Liver (tissue), 9 donors: Measurements from ENCODE around the gene CCDC167. TPM values are rescaled to one million over a fixed set of nuclear protein-coding genes. Genes with fewer than 3 reads are reported as not detected.

Experiments
- DNase-seq: peaks from one replicate; pipeline ENCODE4 v3.0.0-alpha.2; 2017; ENCODE audit warnings: low spot score
- H3K27ac ChIP-seq, 2 donors: one replicate each; pipeline ENCODE4 v1.7.0; 2013; ENCODE audit warnings: inconsistent platforms in 2 of 2, low read length in 2 of 2, control low read depth in 1 of 2, low read depth in 1 of 2, mild to moderate bottlenecking in 1 of 2
- H3K27me3 ChIP-seq, 4 donors: one replicate each; pipeline versions ENCODE4 v1.6.1 to v1.7.0; 2013; ENCODE audit warnings: low read length in 3 of 4, inconsistent platforms in 1 of 4, mild to moderate bottlenecking in 1 of 4, moderate library complexity in 1 of 4; ENCODE audit not compliant: control insufficient read depth in 4 of 4, insufficient read depth in 4 of 4
- H3K36me3 ChIP-seq, 4 donors: one replicate each; pipeline versions ENCODE4 v1.6.1 to v1.7.0; 2013; ENCODE audit warnings: low read length in 3 of 4, mild to moderate bottlenecking in 3 of 4, low read depth in 1 of 4, moderate library complexity in 1 of 4; ENCODE audit not compliant: control insufficient read depth in 4 of 4, insufficient read depth in 3 of 4
- H3K4me1 ChIP-seq, 4 donors: one replicate each; pipeline versions ENCODE4 v1.6.1 to v1.7.0; 2013; ENCODE audit warnings: low read length in 3 of 4, mild to moderate bottlenecking in 3 of 4, moderate library complexity in 1 of 4; ENCODE audit not compliant: control insufficient read depth in 4 of 4, insufficient read depth in 4 of 4
- H3K4me3 ChIP-seq, 3 donors: one replicate each; pipeline versions ENCODE4 v1.6.1 to v1.7.0; 2013; ENCODE audit warnings: low read length in 3 of 3, control low read depth in 1 of 3, low read depth in 1 of 3, mild to moderate bottlenecking in 1 of 3
- H3K9ac ChIP-seq, 2 donors: one replicate each; pipeline ENCODE4 v1.7.0; 2013; ENCODE audit warnings: low read length in 2 of 2, mild to moderate bottlenecking in 2 of 2, moderate library complexity in 2 of 2, control low read depth in 1 of 2, low read depth in 1 of 2
- H3K9me3 ChIP-seq, 4 donors: one replicate each; pipeline versions ENCODE4 v1.6.1 to v1.7.0; 2013; ENCODE audit warnings: low read length in 3 of 4; ENCODE audit not compliant: control insufficient read depth in 4 of 4
- ATF3 ChIP-seq: IDR thresholded peaks from 2 replicates; pipeline ENCODE4 v1.6.1; 2016; ENCODE audit warnings: antibody characterized with exemption
- CTCF ChIP-seq: fragments of 150-350 bp; IDR thresholded peaks from 2 replicates; pipeline ENCODE4 v1.5.1; 2017; ENCODE audit warnings: improper control_type of control experiment, low read depth, low read length; ENCODE audit not compliant: missing input control
- EGR1 ChIP-seq, 2 donors: IDR thresholded peaks; 2 replicates each; pipeline ENCODE4 v1.6.1; 2016 to 2018; ENCODE audit warnings: antibody characterized with exemption in 2 of 2, low read depth in 2 of 2
- FOXA1 ChIP-seq: IDR thresholded peaks from 2 replicates; pipeline ENCODE4 v1.6.1; 2016; ENCODE audit warnings: antibody characterized with exemption
- FOXA2 ChIP-seq: IDR thresholded peaks from 2 replicates; pipeline ENCODE4 v1.6.1; 2016; ENCODE audit warnings: antibody characterized with exemption
- GABPA ChIP-seq, 2 donors: IDR thresholded peaks in 1 of 2; conservative IDR thresholded peaks in 1 of 2; 2 replicates each; pipeline ENCODE4 v1.6.1; 2016; ENCODE audit warnings: antibody characterized with exemption in 2 of 2, mild to moderate bottlenecking in 1 of 2, moderate library complexity in 1 of 2
- HNF4A ChIP-seq, 2 donors: conservative IDR thresholded peaks; 2 replicates each; pipeline ENCODE4 v1.6.1; 2016; ENCODE audit warnings: antibody characterized with exemption in 2 of 2, mild to moderate bottlenecking in 2 of 2
- HNF4G ChIP-seq: IDR thresholded peaks from 2 replicates; pipeline ENCODE4 v1.6.1; 2016; ENCODE audit warnings: antibody characterized with exemption
- MAX ChIP-seq: IDR thresholded peaks from 2 replicates; pipeline ENCODE4 v1.6.1; 2016; ENCODE audit warnings: antibody characterized with exemption
- NR2F2 ChIP-seq: IDR thresholded peaks from 2 replicates; pipeline ENCODE4 v1.6.1; 2016; ENCODE audit warnings: antibody characterized with exemption
- RAD21 ChIP-seq, 2 donors: IDR thresholded peaks; 2 replicates each; pipeline ENCODE4 v1.6.1; 2016; ENCODE audit warnings: antibody characterized with exemption in 2 of 2, mild to moderate bottlenecking in 2 of 2
- REST ChIP-seq: IDR thresholded peaks from 2 replicates; pipeline ENCODE4 v1.6.1; 2016; ENCODE audit warnings: antibody characterized with exemption, mild to moderate bottlenecking
- RXRA ChIP-seq, 2 donors: IDR thresholded peaks; 2 replicates each; pipeline ENCODE4 v1.6.1; 2017 to 2018; ENCODE audit warnings: antibody characterized with exemption in 2 of 2, mild to moderate bottlenecking in 1 of 2
- TAF1 ChIP-seq: conservative IDR thresholded peaks from 2 replicates; pipeline ENCODE4 v1.6.1; 2016; ENCODE audit warnings: antibody characterized with exemption, mild to moderate bottlenecking
- YY1 ChIP-seq: IDR thresholded peaks from 2 replicates; pipeline ENCODE4 v1.6.1; 2016; ENCODE audit warnings: antibody characterized with exemption, mild to moderate bottlenecking
- ZBTB33 ChIP-seq: IDR thresholded peaks from 2 replicates; pipeline ENCODE4 v1.6.1; 2016; ENCODE audit warnings: antibody characterized with exemption
- WGBS: extraction: QIAGEN DNeasy Blood & Tissue Kit; methylation state at CpG from one replicate; pipeline ENCODE4 v1.1.7; 2013; 5-methylcytosine and 5-hydroxymethylcytosine counted together
- polyA plus RNA-seq, 2 donors: library from polyadenylated mRNA; stranded (reverse) in 1 of 2; unstranded in 1 of 2; fragments of 200-250 nt in 1 of 2; fragments of >200 nt in 1 of 2; fragmentation: Nextera tagmentation in 1 of 2; extraction: Ambion mirVana in 1 of 2; gene quantifications; one replicate each; pipeline versions ENCODE4 v1.2.1 to v1.2.3, GENCODE V29; 2013 to 2015
- total RNA-seq, 2 donors: library from RNA; depleted of rRNA; stranded (reverse); fragments of >200 nt; gene quantifications; one replicate each; pipeline ENCODE4 v1.2.3, GENCODE V29; 2014
- donor health status: healthy.
- donor health status: healthy.
- donor health status: healthy.
- donor health status: healthy.
- donor health status: healthy.

The CCDC167 gene
- total and polyA plus RNA-seq, 4 donors = 14.1 to 54.8 (median 42.7) TPM

GRCh38 chr6:37532122-37532521 is 32.4 kb upstream of the CCDC167 start:
- H3K9ac ChIP-seq = no peak overlapping the region
- H3K4me1 ChIP-seq = peaks cover 0 to 8% (median 7%) of the 10 kb centered on the region in 4 donors
- H3K36me3 ChIP-seq = no peaks in the 10 kb centered on the region
- WGBS = 92% methylated on average over 3 of the region's 3 CpGs
- no peak overlapping the region for H3K4me3 ChIP-seq
- no peaks in the 10 kb centered on the region for H3K9me3 ChIP-seq
- no peak for DNase-seq
- H3K27ac ChIP-seq = no peak overlapping the region
- no peak for TF ChIP-seq YY1
- no peak for TF ChIP-seq REST
- TF ChIP-seq ZBTB33 = no peak
- TF ChIP-seq EGR1 (IDR thresholded peaks at IDR 0.05; ENCODE audit: low read depth in 2 of 2) = no peak
- no peak for TF ChIP-seq RAD21 (IDR thresholded peaks at IDR 0.05)
- no peak for TF ChIP-seq CTCF
- no peak for TF ChIP-seq ATF3
- TF ChIP-seq HNF4G = no peak
- TF ChIP-seq MAX = no peak
- TF ChIP-seq RXRA (IDR thresholded peaks at IDR 0.05) = no peak
- TF ChIP-seq GABPA (IDR thresholded peaks at IDR 0.05 in 1 of 2, conservative IDR thresholded peaks at IDR 0.05 in 1 of 2) = no peak
- peaks cover 0 to 6% (median 0%) of the 10 kb centered on the region in 4 donors for H3K27me3 ChIP-seq

GRCh38 chr6:37531437-37532036 is 31.8 kb upstream of the CCDC167 start:
- 84% methylated on average over 5 of the region's 5 CpGs for WGBS
- no peak overlapping the region for H3K4me3 ChIP-seq
- H3K9me3 ChIP-seq = no peaks in the 10 kb centered on the region
- no peaks in the 10 kb centered on the region for H3K36me3 ChIP-seq
- no peak overlapping the region for H3K27ac ChIP-seq
- H3K9ac ChIP-seq = no peak overlapping the region
- peaks cover 0 to 8% (median 7%) of the 10 kb centered on the region in 4 donors for H3K4me1 ChIP-seq
- no peak for TF ChIP-seq GABPA (IDR thresholded peaks at IDR 0.05 in 1 of 2, conservative IDR thresholded peaks at IDR 0.05 in 1 of 2)
- no peak for TF ChIP-seq HNF4A (conservative IDR thresholded peaks at IDR 0.05)
- no peak for TF ChIP-seq FOXA2
- no peak for TF ChIP-seq NR2F2
- no peak for TF ChIP-seq TAF1
- no peak for TF ChIP-seq HNF4G
- no peak for TF ChIP-seq ZBTB33
- TF ChIP-seq YY1 = no peak
- TF ChIP-seq CTCF = no peak
- no peak for TF ChIP-seq FOXA1
- H3K27me3 ChIP-seq = peaks cover 0 to 6% (median 0%) of the 10 kb centered on the region in 4 donors
- DNase-seq = no peak
